GM23338 (cell line): ENCODE measurements around the gene SH3PXD2B. TPM values are rescaled to one million over a fixed set of nuclear protein-coding genes. Genes with fewer than 3 reads are reported as not detected.

Experiments
- ATAC-seq: fragments of 200-7000 bp; cut with Tn5 transposase; 3 replicates; pipeline ENCODE4 v1.9.1; 2020
- DNase-seq: peaks from one replicate; pipeline ENCODE4 v3.0.0-alpha.2; 2015; ENCODE audit warnings: low spot score
- H2AFZ ChIP-seq: fragments of 200-600 bp; sonication (generic); 2 replicates; pipeline ENCODE4 v1.8.0; 2016; ENCODE audit warnings: antibody characterized with exemption, mild to moderate bottlenecking, moderate library complexity
- H3F3A ChIP-seq: fragments of 200-600 bp; sonication (generic); replicated peaks from 2 replicates; pipeline ENCODE4 v1.8.0; 2017; ENCODE audit warnings: antibody characterized with exemption, mixed run types, low read depth
- H3K27ac ChIP-seq: fragments of 200-600 bp; sonication (generic); 2 replicates; pipeline ENCODE4 v1.6.1; 2016; ENCODE audit warnings: low read depth
- H3K27me3 ChIP-seq: fragments of 200-600 bp; sonication (generic); 2 replicates; pipeline ENCODE4 v1.8.0; 2016; ENCODE audit warnings: mild to moderate bottlenecking, mixed run types, moderate library complexity; ENCODE audit not compliant: insufficient read depth
- H3K36me3 ChIP-seq: fragments of 200-600 bp; sonication (generic); 2 replicates; pipeline ENCODE4 v1.8.0; 2016; ENCODE audit warnings: mild to moderate bottlenecking; ENCODE audit not compliant: insufficient read depth
- H3K4me1 ChIP-seq: fragments of 200-600 bp; sonication (generic); 2 replicates; pipeline ENCODE4 v1.8.0; 2016; ENCODE audit warnings: mild to moderate bottlenecking, moderate library complexity; ENCODE audit not compliant: insufficient read depth
- H3K4me2 ChIP-seq: fragments of 200-600 bp; sonication (generic); 2 replicates; pipeline ENCODE4 v1.7.1; 2017; ENCODE audit warnings: mixed run types
- H3K4me3 ChIP-seq: fragments of 200-600 bp; sonication (generic); 2 replicates; pipeline ENCODE4 v1.6.1; 2016; ENCODE audit warnings: mixed run types
- H3K79me2 ChIP-seq: fragments of 200-600 bp; sonication (generic); replicated peaks from 2 replicates; pipeline ENCODE4 v1.8.0; 2017; ENCODE audit warnings: mild to moderate bottlenecking; ENCODE audit not compliant: insufficient read depth
- H3K9me2 ChIP-seq: fragments of 200-600 bp; sonication (generic); 2 replicates; pipeline ENCODE4 v1.8.0; 2017; ENCODE audit not compliant: insufficient read depth
- H4K20me1 ChIP-seq: fragments of 200-600 bp; sonication (generic); replicated peaks from 2 replicates; pipeline ENCODE4 v1.8.0; 2017; ENCODE audit warnings: mild to moderate bottlenecking; ENCODE audit not compliant: insufficient read depth
- H3K27ac Mint-ChIP-seq: 2 replicates; pipeline ENCODE4 v1.8.0; 2020; ENCODE audit warnings: inconsistent platforms, mild to moderate bottlenecking, moderate library complexity, mixed read lengths
- H3K27me3 Mint-ChIP-seq: 3 replicates; pipeline ENCODE4 v1.8.0; 2022; ENCODE audit warnings: low read depth, mild to moderate bottlenecking, moderate library complexity, mixed read lengths, inconsistent platforms; ENCODE audit not compliant: insufficient read depth, poor library complexity
- H3K36me3 Mint-ChIP-seq: 3 replicates; pipeline ENCODE4 v1.8.0; 2021; ENCODE audit warnings: low read depth, mild to moderate bottlenecking, inconsistent platforms, moderate library complexity, mixed read lengths
- H3K4me1 Mint-ChIP-seq: 3 replicates; pipeline ENCODE4 v1.8.0; 2020; ENCODE audit warnings: mild to moderate bottlenecking, inconsistent platforms, mixed read lengths
- H3K4me3 Mint-ChIP-seq: 3 replicates; pipeline ENCODE4 v1.8.0; 2021; ENCODE audit warnings: moderate library complexity, mild to moderate bottlenecking, inconsistent platforms, mixed read lengths
- H3K9me3 Mint-ChIP-seq: 3 replicates; pipeline ENCODE4 v1.8.0; 2020; ENCODE audit warnings: moderate library complexity, mild to moderate bottlenecking, inconsistent platforms, mixed read lengths
- CREB1 ChIP-seq: fragments of 250-450 bp; sonication (Bioruptor Pico); IDR thresholded peaks from 2 replicates; pipeline ENCODE4 v1.5.0; 2020; ENCODE audit warnings: low read depth, mild to moderate bottlenecking, moderate library complexity
- ETS1 ChIP-seq: IDR thresholded peaks from 2 replicates; pipeline ENCODE4 v1.6.1; 2016; ENCODE audit warnings: antibody characterized with exemption
- EZH2 ChIP-seq: fragments of 200-600 bp; sonication (generic); IDR thresholded peaks from one replicate; pipeline ENCODE4 v1.8.0; 2017; ENCODE audit warnings: antibody characterized with exemption, mild to moderate bottlenecking, low read depth; ENCODE audit not compliant: unreplicated experiment
- EZH2phosphoT487 ChIP-seq: fragments of 200-600 bp; sonication (generic); IDR thresholded peaks from one replicate; pipeline ENCODE4 v1.8.1; 2018; ENCODE audit warnings: antibody characterized with exemption; ENCODE audit not compliant: unreplicated experiment
- JUNB ChIP-seq: IDR thresholded peaks from one replicate; pipeline ENCODE4 v1.6.1; 2016; ENCODE audit warnings: antibody characterized with exemption; ENCODE audit not compliant: unreplicated experiment
- NANOG ChIP-seq: IDR thresholded peaks from 2 replicates; pipeline ENCODE4 v1.6.1; 2016; ENCODE audit warnings: antibody characterized with exemption, borderline replicate concordance
- POLR2AphosphoS5 ChIP-seq: IDR thresholded peaks from 2 replicates; pipeline ENCODE4 v1.6.1; 2016; ENCODE audit warnings: antibody characterized with exemption, low read depth
- STAT1 ChIP-seq: IDR thresholded peaks from one replicate; pipeline ENCODE4 v1.6.1; 2016; ENCODE audit warnings: antibody characterized with exemption; ENCODE audit not compliant: unreplicated experiment
- ZNF114 ChIP-seq: fragments of 250-450 bp; sonication (Bioruptor Pico); IDR thresholded peaks from 2 replicates; pipeline ENCODE4 v1.5.0; 2020; ENCODE audit warnings: mild to moderate bottlenecking, moderate library complexity
- ZNF331 ChIP-seq: fragments of 250-450 bp; sonication (Bioruptor Pico); IDR thresholded peaks from 2 replicates; pipeline ENCODE4 v1.5.0; 2020; ENCODE audit warnings: low read depth, mild to moderate bottlenecking, moderate library complexity
- ZNF462 ChIP-seq: fragments of 250-450 bp; sonication (Bioruptor Pico); IDR thresholded peaks from 2 replicates; pipeline ENCODE4 v1.5.0; 2020; ENCODE audit warnings: mild to moderate bottlenecking, moderate library complexity
- polyA plus RNA-seq: library from polyadenylated mRNA; unstranded; fragments of >200 nt; fragmentation: Nextera tagmentation; extraction: Ambion mirVana; gene quantifications from 2 replicates; pipeline ENCODE4 v1.2.1, GENCODE V29; 2016
- total RNA-seq: library from RNA; depleted of rRNA; stranded (reverse); fragments of >200 nt; shearing (Covaris generic); gene quantifications from 2 replicates; pipeline ENCODE4 v1.2.3, GENCODE V29; 2014
- TF ChIP-seq, protein P1 (sequence below), 2 experiments: fragments of 200-600 bp in 1 of 2; sonication (generic) in 1 of 2; conservative IDR thresholded peaks; 2 replicates each; pipeline versions ENCODE4 v1.5.1 to v1.6.1; 2016 to 2017; ENCODE audit warnings: antibody characterized with exemption in 2 of 2, low read depth in 2 of 2, mild to moderate bottlenecking in 2 of 2, moderate library complexity in 1 of 2
- TF ChIP-seq, protein P2 (sequence below): IDR thresholded peaks from one replicate; pipeline ENCODE4 v1.6.1; 2018; ENCODE audit warnings: antibody characterized with exemption; ENCODE audit not compliant: unreplicated experiment

Gene SH3PXD2B
- total and polyA plus RNA-seq, 2 experiments from 2014 or later, result 40.2 to 52.5 TPM

DNA sequence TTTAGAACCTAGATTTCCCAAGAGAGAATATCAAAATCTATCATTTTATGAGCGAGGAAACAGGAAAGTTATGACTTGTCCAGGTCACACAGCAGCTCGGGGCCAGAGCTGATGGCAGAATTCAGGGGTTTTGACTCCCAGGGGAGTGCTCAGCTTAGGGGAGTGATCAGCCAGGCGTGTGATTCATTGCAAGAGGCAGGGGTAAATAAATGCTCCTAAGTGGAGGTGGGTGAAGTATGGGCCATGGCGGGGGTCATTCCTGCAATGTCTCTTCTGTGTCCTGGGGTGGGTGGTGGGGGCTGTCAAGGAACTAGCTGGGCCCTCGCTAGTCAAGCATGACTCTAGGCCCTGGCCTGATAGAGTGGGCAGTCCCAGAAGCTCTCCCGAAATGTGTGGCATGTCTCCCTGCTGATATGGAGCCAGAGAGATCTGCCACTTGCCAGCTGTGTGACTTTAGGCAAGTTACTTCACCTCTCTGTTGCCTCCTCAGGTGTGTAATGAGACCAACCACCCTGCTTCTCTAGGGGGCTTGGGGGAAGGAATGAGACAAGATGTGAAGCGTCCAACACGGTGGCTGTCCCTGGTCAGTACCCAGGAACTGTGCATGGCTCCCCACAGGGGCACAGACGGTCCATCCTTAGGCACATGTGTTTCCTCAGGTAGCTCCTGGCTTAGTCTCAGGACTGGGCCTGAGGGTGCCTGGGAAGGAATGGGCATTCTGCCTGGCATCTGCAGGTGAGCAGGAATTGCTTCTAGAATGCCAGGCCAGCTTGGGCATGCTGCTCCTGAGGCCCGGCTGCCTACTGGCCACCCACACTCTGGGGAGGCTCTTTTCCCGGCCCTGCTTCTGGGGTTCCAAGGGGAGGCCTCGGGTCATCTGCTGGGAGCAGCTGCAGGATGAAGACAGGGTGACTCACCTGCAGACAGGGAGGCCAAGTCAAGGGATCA lies 36.5 kb upstream of the SH3PXD2B start:
- H3K27me3 Mint-ChIP-seq, result peaks cover 15% of the 10 kb centered on the region
- Histone ChIP-seq H3F3A (no peaks in the 10 kb centered on the region), H3K27me3 (no peaks in the 10 kb centered on the region), H4K20me1 (no peaks in the 10 kb centered on the region), H3K9me2 (0 out of 2 replicates have a peak, but pooled peaks cover under 1% of the 10 kb centered on the region), H3K36me3 (no peaks in the 10 kb centered on the region), H3K79me2 (no peaks in the 10 kb centered on the region), H2AFZ (no peak overlapping the region), H3K4me3 (no peak overlapping the region), H3K4me1 (no peaks in the 10 kb centered on the region), H3K4me2 (no peak overlapping the region), H3K27ac (no peak overlapping the region)
- TF ChIP-seq ZNF331 (no peak), ETS1 (no peak), STAT1 (no peak), NANOG (no peak), POLR2AphosphoS5 (no peak), JUNB (no peak), EZH2 (no peak), EZH2phosphoT487 (no peak), ZNF462 (no peak), ZNF114 (CRISPR knock-in tag) (no peak), CREB1 (CRISPR knock-in tag) (no peak)
- TF ChIP-seq, protein P1, sequence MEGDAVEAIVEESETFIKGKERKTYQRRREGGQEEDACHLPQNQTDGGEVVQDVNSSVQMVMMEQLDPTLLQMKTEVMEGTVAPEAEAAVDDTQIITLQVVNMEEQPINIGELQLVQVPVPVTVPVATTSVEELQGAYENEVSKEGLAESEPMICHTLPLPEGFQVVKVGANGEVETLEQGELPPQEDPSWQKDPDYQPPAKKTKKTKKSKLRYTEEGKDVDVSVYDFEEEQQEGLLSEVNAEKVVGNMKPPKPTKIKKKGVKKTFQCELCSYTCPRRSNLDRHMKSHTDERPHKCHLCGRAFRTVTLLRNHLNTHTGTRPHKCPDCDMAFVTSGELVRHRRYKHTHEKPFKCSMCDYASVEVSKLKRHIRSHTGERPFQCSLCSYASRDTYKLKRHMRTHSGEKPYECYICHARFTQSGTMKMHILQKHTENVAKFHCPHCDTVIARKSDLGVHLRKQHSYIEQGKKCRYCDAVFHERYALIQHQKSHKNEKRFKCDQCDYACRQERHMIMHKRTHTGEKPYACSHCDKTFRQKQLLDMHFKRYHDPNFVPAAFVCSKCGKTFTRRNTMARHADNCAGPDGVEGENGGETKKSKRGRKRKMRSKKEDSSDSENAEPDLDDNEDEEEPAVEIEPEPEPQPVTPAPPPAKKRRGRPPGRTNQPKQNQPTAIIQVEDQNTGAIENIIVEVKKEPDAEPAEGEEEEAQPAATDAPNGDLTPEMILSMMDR (conservative IDR thresholded peaks at IDR 0.05; ENCODE audit: low read depth in 2 of 2), result no peak
- TF ChIP-seq, protein P2, sequence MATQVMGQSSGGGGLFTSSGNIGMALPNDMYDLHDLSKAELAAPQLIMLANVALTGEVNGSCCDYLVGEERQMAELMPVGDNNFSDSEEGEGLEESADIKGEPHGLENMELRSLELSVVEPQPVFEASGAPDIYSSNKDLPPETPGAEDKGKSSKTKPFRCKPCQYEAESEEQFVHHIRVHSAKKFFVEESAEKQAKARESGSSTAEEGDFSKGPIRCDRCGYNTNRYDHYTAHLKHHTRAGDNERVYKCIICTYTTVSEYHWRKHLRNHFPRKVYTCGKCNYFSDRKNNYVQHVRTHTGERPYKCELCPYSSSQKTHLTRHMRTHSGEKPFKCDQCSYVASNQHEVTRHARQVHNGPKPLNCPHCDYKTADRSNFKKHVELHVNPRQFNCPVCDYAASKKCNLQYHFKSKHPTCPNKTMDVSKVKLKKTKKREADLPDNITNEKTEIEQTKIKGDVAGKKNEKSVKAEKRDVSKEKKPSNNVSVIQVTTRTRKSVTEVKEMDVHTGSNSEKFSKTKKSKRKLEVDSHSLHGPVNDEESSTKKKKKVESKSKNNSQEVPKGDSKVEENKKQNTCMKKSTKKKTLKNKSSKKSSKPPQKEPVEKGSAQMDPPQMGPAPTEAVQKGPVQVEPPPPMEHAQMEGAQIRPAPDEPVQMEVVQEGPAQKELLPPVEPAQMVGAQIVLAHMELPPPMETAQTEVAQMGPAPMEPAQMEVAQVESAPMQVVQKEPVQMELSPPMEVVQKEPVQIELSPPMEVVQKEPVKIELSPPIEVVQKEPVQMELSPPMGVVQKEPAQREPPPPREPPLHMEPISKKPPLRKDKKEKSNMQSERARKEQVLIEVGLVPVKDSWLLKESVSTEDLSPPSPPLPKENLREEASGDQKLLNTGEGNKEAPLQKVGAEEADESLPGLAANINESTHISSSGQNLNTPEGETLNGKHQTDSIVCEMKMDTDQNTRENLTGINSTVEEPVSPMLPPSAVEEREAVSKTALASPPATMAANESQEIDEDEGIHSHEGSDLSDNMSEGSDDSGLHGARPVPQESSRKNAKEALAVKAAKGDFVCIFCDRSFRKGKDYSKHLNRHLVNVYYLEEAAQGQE, result no peak
- ATAC-seq (no peak), DNase-seq (no peak)
- H3K4me3 Mint-ChIP-seq, result no peak overlapping the region
- no peaks in the 10 kb centered on the region for H3K9me3 Mint-ChIP-seq
- H3K36me3 Mint-ChIP-seq, result no peaks in the 10 kb centered on the region
- no peak overlapping the region for H3K27ac Mint-ChIP-seq
- H3K4me1 Mint-ChIP-seq, result no peaks in the 10 kb centered on the region
